ENCODE results near the gene AP2B1. TPM values are rescaled to one million over a fixed set of nuclear protein-coding genes. Genes with fewer than 3 reads are reported as not detected.
A peak's percentile ranks its signal among the peaks of the same experiment; 100 is the strongest.

Gene AP2B1
- total RNA-seq, 1 experiment from 2014 or later, result 195 TPM

GRCh38 chr17:35578197-35578928 is 8.8 kb upstream of the AP2B1 start, which contains the start of gene PEX12 (continued):
- TF ChIP-seq E2F1 (CRISPR knock-in tag; IDR thresholded peaks at IDR 0.05) (no peak), E2F4 (CRISPR knock-in tag; IDR thresholded peaks at IDR 0.05; ENCODE audit: borderline replicate concordance, low read depth) (no peak), ZNF121 (CRISPR knock-in tag; IDR thresholded peaks at IDR 0.05) (no peak), SOX15 (CRISPR knock-in tag; IDR thresholded peaks at IDR 0.05) (no peak), ARID4B (CRISPR knock-in tag; IDR thresholded peaks at IDR 0.05; ENCODE audit: borderline replicate concordance) (no peak), USF2 (CRISPR knock-in tag; IDR thresholded peaks at IDR 0.05) (no peak), NR2C2 (CRISPR knock-in tag; IDR thresholded peaks at IDR 0.05) (peak; percentile 80), MXD4 (CRISPR knock-in tag; IDR thresholded peaks at IDR 0.05; ENCODE audit: borderline replicate concordance) (no peak), RELA (CRISPR knock-in tag; IDR thresholded peaks at IDR 0.05; ENCODE audit: borderline replicate concordance) (no peak), ATF2 (CRISPR knock-in tag; IDR thresholded peaks at IDR 0.05; ENCODE audit: borderline replicate concordance, low read depth) (no peak), CTCF (IDR thresholded peaks at IDR 0.05) (no peak), SP1 (CRISPR knock-in tag; conservative IDR thresholded peaks at IDR 0.05) (peak; percentile 71), RORB (CRISPR knock-in tag; IDR thresholded peaks at IDR 0.05) (no peak), ZNF396 (CRISPR knock-in tag; IDR thresholded peaks at IDR 0.05; ENCODE audit: borderline replicate concordance) (no peak), CREB1 (CRISPR knock-in tag; IDR thresholded peaks at IDR 0.05) (0 out of 2 replicates have a peak, but pooled peaks have one; percentile 17), TEAD1 (CRISPR knock-in tag; IDR thresholded peaks at IDR 0.05) (no peak), CREM (CRISPR knock-in tag; IDR thresholded peaks at IDR 0.05) (peak; percentile 94), TP53 (CRISPR knock-in tag; IDR thresholded peaks at IDR 0.05) (no peak), IRF2 (CRISPR knock-in tag; IDR thresholded peaks at IDR 0.05; ENCODE audit: borderline replicate concordance, low read depth) (no peak), ZNF671 (CRISPR knock-in tag; IDR thresholded peaks at IDR 0.05) (no peak), JUN (CRISPR knock-in tag; IDR thresholded peaks at IDR 0.05) (no peak), FOXJ3 (CRISPR knock-in tag; IDR thresholded peaks at IDR 0.05; ENCODE audit: borderline replicate concordance) (no peak), TEAD4 (CRISPR knock-in tag; IDR thresholded peaks at IDR 0.05) (no peak), AFF4 (CRISPR knock-in tag; IDR thresholded peaks at IDR 0.05; ENCODE audit: borderline replicate concordance) (no peak)
